PC-9 (cell line): ENCODE data around the gene SH3GL2. TPM values are rescaled to one million over a fixed set of nuclear protein-coding genes. Genes with fewer than 3 reads are reported as not detected.

Experiments
- BruUV-seq: library from RNA; stranded (reverse); fragments of 400-500 nt; replicated peaks from 2 replicates; lab custom pipeline; 2021; lab: Mats Ljungman, UMichigan
- CTCF ChIA-PET: fragments of 300-600 bp; sonication (Branson Sonifier 250); formaldehyde crosslinking; loops from one replicate; lab custom pipeline; 2022; ENCODE audit warnings: antibody characterized with exemption; lab: Charles Lee
- POLR2A ChIA-PET: fragments of 300-600 bp; sonication (Branson Sonifier 250); formaldehyde crosslinking; loops from one replicate; lab custom pipeline; 2022; ENCODE audit warnings: antibody characterized with exemption; ENCODE audit not compliant: unreplicated experiment; lab: Charles Lee
- DNase-seq, 2 experiments: peaks; one replicate each; pipeline versions ENCODE4 v3.0.0 to v3.0.0-alpha.2; 2015 to 2022; ENCODE audit warnings: mixed read lengths in 1 of 2
- H2AFZ ChIP-seq: fragments of 200-600 bp; sonication (generic); 2 replicates; pipeline ENCODE4 v1.8.1; 2017; ENCODE audit warnings: antibody characterized with exemption
- H3F3A ChIP-seq: fragments of 200-600 bp; sonication (generic); 2 replicates; pipeline ENCODE4 v1.8.1; 2017; ENCODE audit warnings: antibody characterized with exemption, mild to moderate bottlenecking, low read depth; ENCODE audit not compliant: insufficient read depth
- H3K27ac ChIP-seq: fragments of 200-600 bp; sonication (generic); 2 replicates; pipeline ENCODE4 v1.6.1; 2016; ENCODE audit warnings: mixed run types
- H3K27me3 ChIP-seq: fragments of 200-600 bp; sonication (generic); 2 replicates; pipeline ENCODE4 v1.6.1; 2016; ENCODE audit warnings: low read depth, mixed run types; ENCODE audit not compliant: insufficient read depth
- H3K36me3 ChIP-seq: fragments of 200-600 bp; sonication (generic); 2 replicates; pipeline ENCODE4 v1.6.1; 2016; ENCODE audit warnings: low read depth, mixed run types
- H3K4me1 ChIP-seq: fragments of 200-600 bp; sonication (generic); replicated peaks from 2 replicates; pipeline ENCODE4 v1.6.1; 2016; ENCODE audit warnings: mixed run types; ENCODE audit not compliant: insufficient read depth
- H3K4me2 ChIP-seq: fragments of 200-600 bp; sonication (generic); 2 replicates; pipeline ENCODE4 v1.6.1; 2017; ENCODE audit warnings: mixed run types
- H3K4me3 ChIP-seq: fragments of 200-600 bp; sonication (generic); 2 replicates; pipeline ENCODE4 v1.6.1; 2016; ENCODE audit warnings: mixed run types
- H3K79me2 ChIP-seq: fragments of 200-600 bp; sonication (generic); 2 replicates; pipeline ENCODE4 v1.6.1; 2017; ENCODE audit warnings: low read depth, mixed run types
- H3K9me2 ChIP-seq: fragments of 200-600 bp; sonication (generic); 2 replicates; pipeline ENCODE4 v1.8.1; 2017; ENCODE audit warnings: mild to moderate bottlenecking; ENCODE audit not compliant: insufficient read depth
- H3K9me3 ChIP-seq: fragments of 200-600 bp; sonication (generic); 2 replicates; pipeline ENCODE4 v1.8.1; 2016; ENCODE audit warnings: low read depth; ENCODE audit not compliant: insufficient read depth
- H4K20me1 ChIP-seq: fragments of 200-600 bp; sonication (generic); 2 replicates; pipeline ENCODE4 v1.8.1; 2017; ENCODE audit not compliant: insufficient read depth
- CTCF ChIP-seq: fragments of 200-600 bp; sonication (generic); conservative IDR thresholded peaks from 2 replicates; pipeline ENCODE4 v1.6.1; 2017; ENCODE audit warnings: mixed run types, antibody characterized with exemption, mild to moderate bottlenecking, moderate library complexity
- EZH2 ChIP-seq: fragments of 200-600 bp; sonication (generic); IDR thresholded peaks from 2 replicates; pipeline ENCODE4 v1.8.0; 2017; ENCODE audit warnings: antibody characterized with exemption, low read depth
- intact Hi-C: fragments of 100-400 bp; cut with micrococcal nuclease; formaldehyde crosslinking; loops from one replicate; pipeline ENCODE4 v1.10.0; 2022; ENCODE audit not compliant: unreplicated experiment
- total RNA-seq: library from RNA; stranded (reverse); gene quantifications from 2 replicates; pipeline ENCODE4 v1.2.3, GENCODE V29; 2021

The SH3GL2 gene
- total RNA-seq, 1 experiment from 2014 or later, result not detected

- H3K9me2 ChIP-seq, result no peaks in the 10 kb centered on the region
- no peak overlapping the region for H3K27ac ChIP-seq
- H3K4me1 ChIP-seq, result no peaks in the 10 kb centered on the region
- no TSS peak for BruUV-seq
- TF ChIP-seq EZH2 (no peak), CTCF (no peak)
- intact Hi-C loops, result no loop called here
- H4K20me1 ChIP-seq, result no peaks in the 10 kb centered on the region
- H3K36me3 ChIP-seq, result no peaks in the 10 kb centered on the region
- CTCF ChIA-PET, result no interaction called here
- H2AFZ ChIP-seq, result no peak overlapping the region
- no peaks in the 10 kb centered on the region for H3K9me3 ChIP-seq
- no peak for DNase-seq
- no peak overlapping the region for H3K4me3 ChIP-seq
- H3K27me3 ChIP-seq, result no peaks in the 10 kb centered on the region
- no peaks in the 10 kb centered on the region for H3F3A ChIP-seq
- H3K4me2 ChIP-seq, result no peak overlapping the region
- H3K79me2 ChIP-seq, result no peaks in the 10 kb centered on the region
- POLR2A ChIA-PET, result no interaction called here
Observed at GRCh38 chr9:17824191-17824590, 245.3 kb downstream of the SH3GL2 start.

- intact Hi-C loops, result no loop called here
- DNase-seq, result no peak
- no peak overlapping the region for H2AFZ ChIP-seq
- no peaks in the 10 kb centered on the region for H3F3A ChIP-seq
- no peaks in the 10 kb centered on the region for H3K9me2 ChIP-seq
- BruUV-seq, result no TSS peak
- H3K27me3 ChIP-seq, result no peaks in the 10 kb centered on the region
- no peaks in the 10 kb centered on the region for H3K79me2 ChIP-seq
- H3K36me3 ChIP-seq, result no peaks in the 10 kb centered on the region
- H3K9me3 ChIP-seq, result no peaks in the 10 kb centered on the region
- ChIA-PET POLR2A (no interaction called here), CTCF (no interaction called here)
- H3K4me2 ChIP-seq, result no peak overlapping the region
- no peaks in the 10 kb centered on the region for H4K20me1 ChIP-seq
- H3K4me1 ChIP-seq, result no peaks in the 10 kb centered on the region
- TF ChIP-seq EZH2 (no peak), CTCF (no peak)
- no peak overlapping the region for H3K4me3 ChIP-seq
- H3K27ac ChIP-seq, result no peak overlapping the region
Observed at GRCh38 chr9:17824616-17825264, 245.9 kb downstream of the SH3GL2 start.

GRCh38 chr9:17825265-17825659 lies 246.4 kb downstream of the SH3GL2 start:
- no peak overlapping the region for H3K4me3 ChIP-seq
- no peaks in the 10 kb centered on the region for H3K4me1 ChIP-seq
- no peak overlapping the region for H3K27ac ChIP-seq
- no peaks in the 10 kb centered on the region for H3K36me3 ChIP-seq
- H3K79me2 ChIP-seq, result no peaks in the 10 kb centered on the region
- POLR2A ChIA-PET, result no interaction called here
- no peaks in the 10 kb centered on the region for H3K9me2 ChIP-seq
- intact Hi-C loops, result no loop called here
- CTCF ChIA-PET, result no interaction called here
- no peaks in the 10 kb centered on the region for H4K20me1 ChIP-seq
- H3K4me2 ChIP-seq, result no peak overlapping the region
- H2AFZ ChIP-seq, result no peak overlapping the region
- no peak for DNase-seq
- H3K27me3 ChIP-seq, result no peaks in the 10 kb centered on the region
- H3F3A ChIP-seq, result no peaks in the 10 kb centered on the region
- no peaks in the 10 kb centered on the region for H3K9me3 ChIP-seq
- no TSS peak for BruUV-seq
- TF ChIP-seq CTCF (no peak), EZH2 (no peak)
